ENCODE results near the gene NUTM2G.
"Not testable (repeated sequence)": the region's sequence is repeated elsewhere in the genome, so short reads cannot be mapped to it uniquely, and the experiment has no call there.

The NUTM2G gene

DNA sequence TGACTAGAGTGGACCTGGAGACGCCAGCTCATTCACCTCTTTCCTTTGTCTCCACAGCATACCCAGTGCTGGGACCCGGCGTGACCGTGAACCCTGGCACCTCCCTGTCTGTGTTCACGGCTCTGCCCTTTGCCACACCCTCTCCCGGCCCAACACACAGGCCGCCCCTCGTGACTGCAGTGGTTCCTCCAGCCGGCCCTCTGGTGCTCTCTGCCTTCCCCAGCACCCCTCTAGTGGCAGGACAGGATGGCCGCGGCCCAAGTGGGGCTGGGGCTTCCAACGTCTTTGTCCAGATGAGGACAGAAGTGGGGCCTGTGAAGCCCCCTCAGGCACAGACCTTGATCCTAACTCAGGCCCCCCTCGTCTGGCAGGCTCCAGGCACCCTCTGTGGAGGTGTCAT, 3.0 kb downstream of the NUTM2G start:
- not testable (repeated sequence) for ATAC-seq (replicated peaks); H3K4me1 Mint-ChIP-seq (ENCODE audit: low read depth in 2 of 2); H3K36me3 Mint-ChIP-seq (ENCODE audit: insufficient read depth); H3K27me3 Mint-ChIP-seq; H3K9me3 Mint-ChIP-seq; DNase-seq; H3K27ac Mint-ChIP-seq
- H3K4me3 Mint-ChIP-seq = peak overlapping the region in 1 of 2 donors; percentile 44

DNA sequence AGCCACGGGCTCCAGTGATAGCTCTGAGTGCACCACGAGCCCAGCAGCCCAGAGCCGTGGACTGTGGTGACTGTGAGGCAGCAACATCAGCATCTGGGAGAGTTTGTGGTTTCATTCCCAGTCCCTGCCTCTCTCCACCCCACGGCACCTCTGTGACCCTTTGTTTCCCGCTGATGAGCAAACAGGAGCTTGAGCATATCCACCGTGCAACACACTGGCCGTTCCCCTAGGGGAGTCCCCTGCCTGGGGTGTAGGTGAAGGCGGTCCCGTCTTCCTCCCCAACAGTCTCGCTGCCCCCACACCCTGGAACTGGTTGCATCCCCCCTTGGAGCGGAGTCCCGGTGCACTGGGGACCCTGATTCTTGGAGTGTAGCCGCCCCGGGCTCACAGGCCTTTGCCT, 5.5 kb downstream of the NUTM2G start:
- H3K27me3 Mint-ChIP-seq; ATAC-seq (replicated peaks); DNase-seq; H3K27ac Mint-ChIP-seq; H3K4me3 Mint-ChIP-seq; H3K4me1 Mint-ChIP-seq (ENCODE audit: low read depth in 2 of 2); H3K9me3 Mint-ChIP-seq: not testable (repeated sequence)
- peaks cover 14% of the 10 kb centered on the region for H3K36me3 Mint-ChIP-seq (ENCODE audit: insufficient read depth)

DNA sequence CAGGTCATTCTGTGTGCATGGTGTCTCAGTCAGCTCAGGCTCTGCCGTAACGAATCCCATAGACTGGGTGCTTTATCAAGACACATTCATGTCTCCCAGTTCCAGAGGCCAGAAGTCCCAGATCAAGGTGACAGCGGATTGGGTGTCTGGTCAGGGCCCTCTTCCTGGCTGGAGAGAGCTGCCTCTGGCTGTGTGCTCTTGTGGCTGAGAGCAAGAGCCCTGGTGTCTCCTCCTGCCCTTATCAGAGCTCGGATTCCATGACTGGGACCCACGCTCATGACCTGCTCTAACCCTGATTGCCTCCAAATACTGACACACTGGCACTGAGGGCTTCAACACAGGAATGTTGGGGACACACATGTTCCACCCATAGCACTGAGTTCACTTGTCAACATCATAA, 6.1 kb downstream of the NUTM2G start:
- H3K4me3 Mint-ChIP-seq; H3K27me3 Mint-ChIP-seq; DNase-seq; ATAC-seq (replicated peaks); H3K9me3 Mint-ChIP-seq; H3K4me1 Mint-ChIP-seq (ENCODE audit: low read depth in 2 of 2): not testable (repeated sequence)
- H3K36me3 Mint-ChIP-seq (ENCODE audit: insufficient read depth) = peaks cover 14% of the 10 kb centered on the region
- peak overlapping the region in 1 of 2 donors; percentile 53 for H3K27ac Mint-ChIP-seq

- H3K27me3 Mint-ChIP-seq; DNase-seq; H3K9me3 Mint-ChIP-seq; H3K4me1 Mint-ChIP-seq (ENCODE audit: low read depth in 2 of 2); H3K4me3 Mint-ChIP-seq; ATAC-seq (replicated peaks): not testable (repeated sequence)
- peaks cover 14% of the 10 kb centered on the region for H3K36me3 Mint-ChIP-seq (ENCODE audit: insufficient read depth)
- peak overlapping the region in 1 of 2 donors; percentile 53 for H3K27ac Mint-ChIP-seq
These were observed 6.8 kb downstream of the NUTM2G start for GRCh38 chr9:96935401-96935800.

DNA sequence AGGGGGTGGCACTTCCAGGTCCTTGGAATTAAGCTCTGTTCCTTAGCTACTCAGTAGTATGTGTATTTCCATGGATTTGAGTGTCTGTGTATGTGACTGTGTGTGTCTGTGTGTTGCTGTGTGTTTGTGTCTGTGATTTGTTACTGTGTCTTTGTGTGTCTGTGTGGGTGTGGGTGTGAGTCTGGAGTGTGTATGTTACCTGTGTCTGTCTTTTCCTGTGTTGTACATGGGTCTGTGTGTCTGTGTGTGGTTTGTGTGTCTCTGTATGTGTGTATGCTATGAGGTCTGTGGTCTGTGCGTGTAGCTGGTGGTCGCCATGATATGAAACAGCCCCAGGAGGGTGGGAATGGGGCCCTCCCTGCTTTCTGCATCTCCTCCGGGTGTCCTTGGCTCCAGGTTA, 8.8 kb downstream of the NUTM2G start:
- not testable (repeated sequence) for DNase-seq; H3K4me1 Mint-ChIP-seq (ENCODE audit: low read depth in 2 of 2); H3K27me3 Mint-ChIP-seq; H3K27ac Mint-ChIP-seq; H3K4me3 Mint-ChIP-seq; ATAC-seq (replicated peaks); H3K9me3 Mint-ChIP-seq
- peaks cover 14% of the 10 kb centered on the region for H3K36me3 Mint-ChIP-seq (ENCODE audit: insufficient read depth)

DNA sequence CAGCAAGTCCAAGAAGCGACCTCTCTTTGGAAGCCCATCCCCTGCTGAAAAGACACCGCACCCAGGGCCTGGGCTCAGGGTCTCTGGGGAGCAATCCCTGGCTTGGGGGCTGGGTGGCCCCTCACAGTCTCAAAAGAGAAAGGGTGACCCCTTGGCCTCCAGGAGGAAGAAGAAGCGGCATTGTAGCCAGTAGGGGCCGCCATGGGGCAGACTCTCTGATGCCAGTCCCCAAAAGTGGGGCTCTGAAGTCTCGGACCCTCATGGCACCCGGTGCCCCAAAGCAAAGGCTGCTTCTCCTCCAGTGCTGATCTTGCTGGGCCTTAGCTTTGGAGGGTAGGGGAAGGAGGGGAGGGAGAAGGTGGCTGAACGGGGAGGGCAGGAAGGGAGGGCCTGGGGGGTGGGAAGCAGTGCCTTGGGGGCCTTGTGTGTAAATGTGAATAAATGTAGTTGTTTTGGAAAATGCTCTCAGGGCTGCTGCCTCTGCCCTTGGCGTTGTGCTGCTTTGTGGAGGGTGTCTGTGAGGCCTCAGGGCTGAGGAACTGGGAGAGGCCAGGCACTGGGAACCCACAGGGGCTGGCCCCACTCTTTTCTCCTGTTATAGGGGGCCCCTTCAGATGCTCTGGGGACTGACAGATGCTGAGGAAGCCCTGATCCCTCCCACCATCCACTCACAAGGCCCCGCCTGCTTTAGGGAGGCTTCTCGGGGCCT, 10.5 kb downstream of the NUTM2G start:
- not testable (repeated sequence) for DNase-seq; H3K9me3 Mint-ChIP-seq; H3K4me3 Mint-ChIP-seq; H3K36me3 Mint-ChIP-seq (ENCODE audit: insufficient read depth); H3K27ac Mint-ChIP-seq; ATAC-seq (replicated peaks); H3K27me3 Mint-ChIP-seq; H3K4me1 Mint-ChIP-seq (ENCODE audit: low read depth in 2 of 2)

- not testable (repeated sequence) for DNase-seq; H3K36me3 Mint-ChIP-seq (ENCODE audit: insufficient read depth); H3K9me3 Mint-ChIP-seq; H3K27ac Mint-ChIP-seq; H3K4me3 Mint-ChIP-seq; H3K4me1 Mint-ChIP-seq (ENCODE audit: low read depth in 2 of 2); H3K27me3 Mint-ChIP-seq
- peak; percentile 90 for ATAC-seq (replicated peaks)
These were observed 12.3 kb downstream of the NUTM2G start for GRCh38 chr9:96940982-96941381.

DNA sequence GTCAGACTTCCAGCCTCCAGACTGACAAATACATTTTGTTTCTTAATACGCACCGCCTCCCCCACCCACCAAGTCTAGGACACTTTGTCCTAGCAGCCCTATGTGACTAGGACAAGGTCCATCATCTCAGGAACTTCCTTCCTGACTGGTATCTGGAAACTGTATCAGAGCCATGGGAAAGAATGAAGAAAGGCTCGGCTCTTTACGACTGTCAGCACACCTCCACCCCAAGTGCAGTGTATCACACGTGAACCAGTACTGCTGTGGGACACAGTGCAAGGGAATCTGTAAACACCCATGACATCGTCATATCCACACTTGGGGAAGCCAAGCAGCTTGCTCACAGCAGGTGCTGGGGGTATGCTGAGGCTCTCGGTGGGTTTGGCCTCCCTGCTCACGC, 13.0 kb downstream of the NUTM2G start:
- peaks cover 13% of the 10 kb centered on the region for H3K36me3 Mint-ChIP-seq (ENCODE audit: insufficient read depth)
- DNase-seq; H3K27me3 Mint-ChIP-seq; ATAC-seq (replicated peaks); H3K9me3 Mint-ChIP-seq; H3K27ac Mint-ChIP-seq; H3K4me1 Mint-ChIP-seq (ENCODE audit: low read depth in 2 of 2); H3K4me3 Mint-ChIP-seq: not testable (repeated sequence)

- not testable (repeated sequence) for DNase-seq; H3K27me3 Mint-ChIP-seq; H3K4me1 Mint-ChIP-seq (ENCODE audit: low read depth in 2 of 2); H3K9me3 Mint-ChIP-seq; ATAC-seq (replicated peaks); H3K4me3 Mint-ChIP-seq; H3K27ac Mint-ChIP-seq
- H3K36me3 Mint-ChIP-seq (ENCODE audit: insufficient read depth) = peaks cover 16% of the 10 kb centered on the region
These were observed 13.5 kb downstream of the NUTM2G start for GRCh38 chr9:96942181-96942580.

GRCh38 chr9:96949346-96949745, 20.7 kb downstream of the NUTM2G start:
- H3K27ac Mint-ChIP-seq; ATAC-seq (replicated peaks); DNase-seq; H3K4me3 Mint-ChIP-seq; H3K9me3 Mint-ChIP-seq; H3K4me1 Mint-ChIP-seq (ENCODE audit: low read depth in 2 of 2); H3K27me3 Mint-ChIP-seq: not testable (repeated sequence)
- peaks cover 23% of the 10 kb centered on the region for H3K36me3 Mint-ChIP-seq (ENCODE audit: insufficient read depth)

DNA sequence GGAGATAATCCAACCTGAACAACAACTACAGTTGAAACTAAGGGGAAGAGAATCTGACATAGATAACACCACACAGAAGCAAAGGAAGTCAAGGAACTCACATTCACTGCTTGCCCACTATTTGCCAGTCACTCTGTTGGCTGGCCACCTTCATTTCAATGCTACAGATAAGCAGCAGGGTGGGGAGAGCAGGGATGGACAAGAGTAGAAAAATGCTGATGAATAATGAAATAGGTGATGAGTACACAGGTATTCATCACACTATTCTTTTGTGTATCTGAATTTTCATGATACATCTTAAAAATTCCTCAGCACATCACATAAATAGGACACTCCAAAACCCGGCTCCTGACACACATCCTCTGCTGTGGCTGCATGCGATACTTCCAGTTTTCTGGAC, 21.9 kb downstream of the NUTM2G start:
- not testable (repeated sequence) for H3K9me3 Mint-ChIP-seq

DNA sequence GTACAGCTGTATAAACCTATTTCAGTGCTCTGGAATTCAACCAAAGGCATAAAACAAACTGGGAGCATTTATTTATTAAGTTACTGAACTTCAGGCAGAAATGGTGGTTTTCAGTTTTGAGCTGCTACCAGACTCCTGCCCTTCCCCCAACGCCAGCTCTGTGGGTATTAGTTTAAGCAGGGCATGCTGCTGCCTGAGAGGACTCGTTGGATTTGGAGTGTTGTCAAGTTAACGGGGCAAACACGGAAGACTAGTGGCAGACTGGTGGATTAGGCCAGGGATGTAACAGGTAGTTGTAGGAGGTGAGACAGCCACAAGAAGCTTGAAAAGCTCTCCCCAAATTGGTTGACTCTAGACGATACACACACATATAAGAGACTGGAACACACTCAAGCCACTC, 38.9 kb downstream of the NUTM2G start:
- not testable (repeated sequence) for ATAC-seq (replicated peaks); H3K9me3 Mint-ChIP-seq; H3K4me1 Mint-ChIP-seq (ENCODE audit: low read depth in 2 of 2); DNase-seq; H3K27me3 Mint-ChIP-seq; H3K4me3 Mint-ChIP-seq; H3K27ac Mint-ChIP-seq
- H3K36me3 Mint-ChIP-seq (ENCODE audit: insufficient read depth) = peaks cover 39% of the 10 kb centered on the region

More for the DNA sequence above, 21.9 kb downstream of the NUTM2G start:
- not testable (repeated sequence) for DNase-seq; H3K27ac Mint-ChIP-seq; ATAC-seq (replicated peaks); H3K4me3 Mint-ChIP-seq; H3K27me3 Mint-ChIP-seq; H3K4me1 Mint-ChIP-seq (ENCODE audit: low read depth in 2 of 2)
- peaks cover 23% of the 10 kb centered on the region for H3K36me3 Mint-ChIP-seq (ENCODE audit: insufficient read depth)

GRCh38 chr9:96972552-96972951, 43.9 kb downstream of the NUTM2G start:
- Mint-ChIP-seq H3K4me1 (ENCODE audit: low read depth in 2 of 2) (peaks cover 5 to 19% of the 10 kb centered on the region in 2 donors), H3K27ac (peak overlapping the region in 1 of 2 donors; percentile 30), H3K36me3 (ENCODE audit: insufficient read depth) (peaks cover 26% of the 10 kb centered on the region)
- H3K4me3 Mint-ChIP-seq; DNase-seq; H3K9me3 Mint-ChIP-seq; H3K27me3 Mint-ChIP-seq; ATAC-seq (replicated peaks): not testable (repeated sequence)

DNA sequence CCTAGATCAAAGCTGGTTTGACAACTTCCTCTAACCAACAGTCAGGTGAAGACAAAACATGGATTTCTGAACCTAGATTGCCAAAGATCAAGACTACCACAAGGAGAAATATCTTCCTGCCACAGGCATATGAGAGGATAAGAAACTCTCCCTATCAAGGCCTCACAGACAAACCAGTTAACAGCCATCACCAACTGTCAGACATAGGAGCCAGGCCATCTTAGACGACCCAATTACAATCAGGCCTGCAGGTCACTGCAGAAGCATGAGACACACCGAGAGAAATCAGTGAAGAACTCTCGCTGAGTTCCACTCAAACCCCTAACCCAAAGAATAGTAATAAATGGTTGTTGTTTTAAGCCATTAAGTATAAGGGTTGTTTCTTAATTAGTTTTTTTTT, 45.4 kb downstream of the NUTM2G start:
- H3K9me3 Mint-ChIP-seq; H3K4me3 Mint-ChIP-seq; H3K27ac Mint-ChIP-seq; ATAC-seq (replicated peaks); DNase-seq; H3K27me3 Mint-ChIP-seq: not testable (repeated sequence)
- Mint-ChIP-seq H3K36me3 (ENCODE audit: insufficient read depth) (peaks cover 22% of the 10 kb centered on the region), H3K4me1 (ENCODE audit: low read depth in 2 of 2) (peaks cover 8 to 25% of the 10 kb centered on the region in 2 donors)

All from effector memory CD8-positive, alpha-beta T cell (primary cell).